HK-2 (cell line): ENCODE results near the gene GIPC2.
"Not testable (repeated sequence)": the region's sequence is repeated elsewhere in the genome, so short reads cannot be mapped to it uniquely, and the experiment has no call there.

Experiments
- DNase-seq: peaks from one replicate; pipeline ENCODE4 v3.0.0-alpha.2; 2018; ENCODE audit not compliant: unreplicated experiment

GIPC2 gene, protein sequence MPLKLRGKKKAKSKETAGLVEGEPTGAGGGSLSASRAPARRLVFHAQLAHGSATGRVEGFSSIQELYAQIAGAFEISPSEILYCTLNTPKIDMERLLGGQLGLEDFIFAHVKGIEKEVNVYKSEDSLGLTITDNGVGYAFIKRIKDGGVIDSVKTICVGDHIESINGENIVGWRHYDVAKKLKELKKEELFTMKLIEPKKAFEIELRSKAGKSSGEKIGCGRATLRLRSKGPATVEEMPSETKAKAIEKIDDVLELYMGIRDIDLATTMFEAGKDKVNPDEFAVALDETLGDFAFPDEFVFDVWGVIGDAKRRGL

DNA sequence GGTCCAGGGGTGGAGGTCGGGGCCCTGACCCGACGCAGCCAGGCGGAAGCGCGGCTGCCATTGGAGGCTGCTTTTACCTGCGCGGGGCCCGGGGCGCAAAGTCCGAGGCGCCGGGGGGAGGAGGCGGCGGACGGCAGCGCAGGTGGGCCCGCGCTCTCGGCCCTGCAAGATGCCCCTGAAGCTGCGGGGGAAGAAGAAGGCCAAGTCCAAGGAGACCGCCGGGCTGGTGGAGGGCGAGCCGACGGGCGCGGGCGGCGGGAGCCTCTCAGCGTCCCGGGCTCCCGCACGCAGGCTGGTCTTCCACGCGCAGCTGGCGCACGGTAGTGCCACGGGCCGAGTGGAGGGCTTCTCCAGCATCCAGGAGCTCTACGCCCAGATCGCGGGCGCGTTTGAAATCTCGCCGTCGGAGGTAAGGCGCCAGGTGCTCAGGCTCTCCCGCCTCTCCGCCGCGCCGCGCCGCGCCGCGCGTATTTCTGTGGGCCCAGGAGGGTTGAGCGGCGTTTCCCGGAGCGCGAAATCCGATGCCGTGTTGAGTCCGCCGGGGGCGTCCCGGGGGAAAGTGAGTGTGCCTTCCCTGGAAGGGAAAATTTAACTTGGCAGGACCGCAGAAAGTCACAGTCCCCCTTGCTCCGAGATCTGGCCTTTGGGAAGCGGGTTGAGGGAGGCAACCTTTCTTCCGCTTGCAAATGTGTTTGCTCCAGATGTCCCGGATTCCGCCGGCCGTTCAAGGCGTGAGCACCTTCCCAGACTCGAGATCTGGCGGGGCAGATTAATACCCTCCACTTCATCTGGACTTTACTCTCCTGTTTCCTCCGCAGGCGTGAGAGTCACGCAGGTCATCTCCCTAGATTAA lies at the start of gene GIPC2:
GIPC2 (plus strand) TSS at position 41 of the 853 bp plus-strand sequence; CDS start at position 170, 129 bp downstream.
- DNase-seq = no peak

DNA sequence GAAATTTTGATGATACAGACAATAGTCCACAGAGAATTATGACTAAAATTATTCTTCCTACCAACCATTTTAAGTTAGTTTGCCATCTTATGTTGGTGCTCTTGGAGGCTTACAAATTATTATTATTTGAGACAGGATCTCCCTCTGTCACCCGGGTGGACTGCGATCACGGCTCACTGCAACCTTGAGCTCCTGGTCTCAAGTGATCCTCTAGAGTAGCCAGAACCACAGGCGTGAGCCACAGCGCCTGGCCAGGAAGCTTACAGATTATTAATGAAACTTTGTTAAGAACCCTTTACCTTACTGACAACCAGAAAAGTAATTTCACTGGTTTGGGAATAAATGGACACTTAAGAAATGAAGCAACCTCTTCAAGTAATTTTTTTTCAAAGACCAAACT lies 49.0 kb upstream of the GIPC2 start:
- no peak for DNase-seq

DNA sequence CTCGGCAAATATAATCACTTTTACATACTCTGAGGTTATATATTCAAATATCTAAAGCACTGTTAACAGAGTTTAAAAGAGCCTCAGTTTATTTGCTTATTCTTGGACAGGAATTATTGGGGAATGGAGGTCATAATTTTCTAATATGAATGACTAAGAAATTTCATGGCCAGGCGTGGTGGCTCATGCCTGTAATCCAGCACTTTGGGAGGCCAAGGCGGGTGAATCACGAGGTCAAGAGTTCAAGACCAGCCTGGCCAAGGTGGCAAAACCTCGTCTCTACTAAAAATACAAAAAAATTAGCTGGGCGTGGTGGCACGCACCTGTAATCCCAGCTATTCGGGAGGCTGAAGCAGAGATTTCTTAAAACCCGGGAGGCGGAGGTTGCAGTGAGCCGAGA lies 45.2 kb upstream of the GIPC2 start:
- DNase-seq = not testable (repeated sequence)

DNA sequence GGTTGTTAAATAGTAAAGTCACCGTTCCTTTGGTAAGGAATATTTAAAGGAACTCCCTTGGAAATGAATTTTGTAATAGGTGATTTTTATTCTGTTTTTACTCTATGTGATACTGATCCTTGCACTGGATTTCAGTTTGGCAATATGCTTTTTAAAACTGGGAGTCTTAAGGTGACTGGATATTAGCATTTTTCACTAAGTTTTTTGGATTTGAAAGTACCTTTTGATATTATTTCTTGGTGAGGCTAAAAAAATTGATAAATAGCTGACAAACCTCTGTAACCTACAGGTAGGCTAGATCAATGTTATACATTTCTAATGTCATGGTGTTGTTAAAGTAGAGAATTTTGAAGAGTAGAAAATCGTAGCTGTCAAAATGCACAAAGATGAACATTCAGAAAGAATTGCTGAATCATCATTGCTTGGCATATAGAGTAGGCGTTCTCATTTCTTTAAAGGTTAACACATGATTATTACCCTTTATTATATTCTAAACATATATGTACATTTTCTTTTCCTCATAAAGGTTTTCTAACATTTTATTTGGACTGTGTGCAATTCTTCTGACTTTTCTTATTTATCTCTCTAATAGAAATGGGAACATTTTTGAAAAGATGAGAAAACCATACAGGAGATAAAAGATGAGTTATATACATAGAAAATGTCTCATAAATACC lies 42.6 kb upstream of the GIPC2 start:
- no peak for DNase-seq

DNA sequence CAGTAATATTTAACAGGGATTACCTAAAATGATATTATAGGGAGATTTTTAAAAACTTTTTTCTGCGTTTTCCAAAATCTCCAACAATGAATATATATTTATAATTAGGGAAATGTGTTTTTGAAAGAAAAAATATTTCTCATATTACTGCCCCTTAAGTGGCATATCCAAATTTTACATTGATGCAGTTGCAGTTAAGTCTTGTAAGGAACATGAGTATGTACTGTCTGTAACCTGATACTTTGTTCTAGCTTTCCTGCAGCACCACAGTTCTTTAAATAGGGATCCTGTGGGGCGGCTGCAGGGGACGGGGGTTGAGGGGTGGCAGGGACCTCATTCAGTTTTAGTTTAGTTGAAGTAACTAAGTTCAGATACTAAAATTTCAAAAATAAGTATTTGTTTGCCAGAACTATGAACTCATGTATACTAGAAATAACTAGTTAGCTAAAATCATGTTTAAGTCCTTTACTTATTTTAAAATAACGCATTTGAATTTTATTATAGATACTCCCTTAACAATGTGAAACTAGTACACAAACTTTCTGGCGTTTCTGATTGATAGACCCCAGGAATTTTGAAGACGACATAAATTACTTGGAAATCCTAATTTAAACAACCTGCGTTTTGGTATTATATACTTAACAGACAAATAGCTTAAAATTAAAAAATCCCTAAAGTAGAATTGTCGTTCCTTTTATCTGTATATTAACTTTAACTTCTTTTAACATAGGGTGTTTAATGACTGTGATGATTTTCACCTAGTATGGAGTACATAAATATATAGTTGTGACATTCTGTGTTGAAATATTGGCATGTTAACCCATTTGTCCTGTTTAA lies 41.7 kb upstream of the GIPC2 start:
- peak; percentile 52 for DNase-seq

DNA sequence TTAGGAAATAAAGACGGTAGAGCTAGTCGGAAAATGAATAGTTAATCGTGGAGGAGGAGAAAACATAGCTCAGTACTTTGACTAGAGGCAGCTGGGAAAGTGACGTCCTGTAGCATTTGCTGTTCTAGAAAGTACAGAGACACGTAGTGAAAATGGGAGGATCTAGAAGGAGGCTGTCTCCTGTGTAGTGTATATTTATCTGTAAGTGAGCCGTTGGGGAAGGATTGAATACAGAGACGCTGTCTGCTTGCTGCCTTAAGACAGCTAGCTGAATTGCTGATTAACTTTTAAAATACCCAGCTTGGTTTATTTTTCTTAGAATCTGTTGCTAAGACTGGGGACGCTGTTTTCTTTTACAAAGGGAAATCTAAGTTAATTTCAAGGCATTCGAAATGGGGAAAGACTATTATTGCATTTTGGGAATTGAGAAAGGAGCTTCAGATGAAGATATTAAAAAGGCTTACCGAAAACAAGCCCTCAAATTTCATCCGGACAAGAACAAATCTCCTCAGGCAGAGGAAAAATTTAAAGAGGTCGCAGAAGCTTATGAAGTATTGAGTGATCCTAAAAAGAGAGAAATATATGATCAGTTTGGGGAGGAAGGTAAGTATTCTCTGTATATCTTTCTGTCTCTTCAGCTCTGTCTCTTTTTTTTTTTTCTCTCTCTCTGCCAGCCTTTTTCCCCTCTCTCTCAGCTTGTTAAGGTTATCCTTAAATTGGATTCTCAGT lies 40.9 kb upstream of the GIPC2 start, which contains the start of gene DNAJB4:
DNAJB4 (plus strand) TSS at position 221 of the 729 bp plus-strand sequence; CDS start at position 393, 172 bp downstream.
- peak; percentile 48 for DNase-seq

DNA sequence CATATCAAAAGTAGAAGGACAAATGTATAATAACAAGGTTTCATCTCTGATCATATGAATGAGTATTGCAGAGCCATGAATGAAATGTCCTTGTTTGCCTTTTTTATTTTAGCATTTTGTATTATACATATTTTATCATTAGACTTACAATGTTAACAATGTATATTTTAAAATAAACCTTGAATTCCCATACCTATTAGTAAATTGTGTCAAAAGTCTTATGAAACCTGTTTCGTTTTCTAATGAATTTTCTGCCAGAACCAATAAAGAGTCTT lies 40.4 kb upstream of the GIPC2 start:
- no peak for DNase-seq

DNA sequence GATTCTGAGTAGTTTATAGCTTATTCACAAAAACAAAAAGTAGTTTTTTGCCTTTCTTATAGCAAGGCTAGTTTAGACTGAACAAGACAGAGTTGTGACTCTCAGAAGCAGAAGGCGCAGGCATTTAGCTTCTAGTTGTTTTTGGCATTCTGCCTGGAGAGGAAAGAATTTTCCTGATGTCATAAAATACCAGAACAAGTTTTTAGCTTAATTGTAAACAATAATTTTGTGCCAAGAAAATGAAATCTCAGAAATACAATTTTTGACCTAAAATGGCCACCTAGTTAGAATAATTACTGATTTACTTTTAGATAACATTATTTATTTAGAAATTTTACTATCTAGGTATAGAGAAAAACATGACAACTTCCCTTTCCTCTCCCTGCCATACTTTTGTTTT lies 40.0 kb upstream of the GIPC2 start:
- DNase-seq = no peak

DNA sequence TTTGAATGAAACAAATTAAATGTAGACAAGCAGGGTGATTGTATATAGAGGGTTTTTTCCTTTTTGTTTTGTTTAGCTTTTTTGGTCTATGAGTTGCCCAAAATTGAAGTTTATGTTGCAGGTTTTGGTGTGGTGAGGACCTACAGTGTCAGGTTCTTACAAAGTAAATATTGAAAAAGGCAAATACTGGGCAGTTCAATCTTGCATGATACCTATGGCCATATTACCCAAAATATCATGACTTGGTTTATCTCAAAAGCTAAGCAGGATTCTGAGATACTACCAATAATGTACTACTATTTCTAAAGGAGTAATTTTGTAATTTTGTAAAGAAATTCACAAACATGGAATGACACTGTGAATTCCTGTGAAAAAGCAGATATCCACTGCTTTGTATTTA lies 39.2 kb upstream of the GIPC2 start:
- DNase-seq = no peak

DNA sequence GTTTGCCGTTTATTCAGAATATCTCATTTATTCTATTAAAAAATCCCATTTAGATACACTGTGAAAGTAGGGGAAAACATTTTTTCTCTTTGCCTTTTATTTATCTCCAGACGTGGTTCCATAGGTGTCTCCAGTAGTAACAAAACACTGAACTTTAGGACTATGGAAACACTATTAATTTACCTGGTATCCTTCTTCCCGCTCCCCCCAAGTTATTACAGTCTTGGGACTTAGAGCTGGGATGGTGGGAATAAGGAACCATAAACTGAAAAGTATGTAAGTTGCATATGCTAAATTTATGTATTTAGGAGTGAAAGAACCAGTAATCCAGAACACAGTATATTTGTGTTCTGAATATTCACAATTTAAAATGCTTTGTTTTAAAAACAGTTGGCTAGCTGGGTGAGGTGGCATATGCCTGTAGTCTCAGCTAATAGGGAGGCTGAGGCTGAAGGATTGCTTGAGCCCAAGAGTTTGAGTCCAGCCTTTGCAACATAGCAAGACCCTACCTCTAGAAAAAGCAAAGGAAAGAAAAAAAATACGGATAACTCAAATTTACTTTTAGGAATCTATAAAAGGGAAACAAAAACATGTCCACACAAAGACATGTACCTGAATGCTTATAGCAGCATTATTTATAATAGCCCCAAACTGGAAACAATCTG lies 38.0 kb upstream of the GIPC2 start:
- no peak for DNase-seq

DNA sequence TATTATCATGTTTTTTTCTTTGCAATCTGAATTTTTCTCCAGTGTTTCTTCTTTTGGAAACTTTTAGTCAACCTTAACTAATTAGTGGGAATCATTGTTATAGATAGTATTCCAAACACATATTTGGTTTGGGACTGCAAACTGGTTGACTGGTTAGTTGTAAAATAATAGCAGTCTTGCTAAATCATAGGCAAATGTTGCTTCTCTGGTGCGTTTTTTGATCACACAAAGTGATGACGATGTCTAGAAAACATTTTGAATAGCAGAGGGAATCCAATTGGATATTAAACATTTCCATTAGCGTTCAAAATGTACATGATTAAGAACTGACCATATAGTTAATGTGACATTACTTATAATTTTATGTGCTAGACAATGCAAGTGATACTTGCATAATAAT lies 36.5 kb upstream of the GIPC2 start:
- DNase-seq = no peak

DNA sequence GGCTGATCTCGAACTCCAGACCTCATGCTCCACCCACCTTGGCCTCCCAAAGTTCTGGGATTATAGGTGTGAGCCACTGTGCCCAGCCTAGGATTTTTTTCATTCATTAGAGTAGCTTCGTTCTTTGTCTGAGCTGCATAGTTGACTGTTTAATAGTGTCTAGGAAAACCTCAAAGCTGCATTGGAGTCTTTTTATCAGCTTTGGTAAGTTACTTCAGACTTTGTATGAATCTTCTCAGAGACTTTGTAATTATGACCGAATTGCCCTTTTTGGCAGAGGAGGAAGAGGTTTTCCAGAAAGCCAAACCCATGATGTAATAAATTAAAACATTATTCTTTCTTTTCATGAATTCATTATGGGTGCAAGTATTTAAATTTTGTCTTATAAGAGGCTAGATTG lies 35.9 kb upstream of the GIPC2 start:
- no peak for DNase-seq

DNA sequence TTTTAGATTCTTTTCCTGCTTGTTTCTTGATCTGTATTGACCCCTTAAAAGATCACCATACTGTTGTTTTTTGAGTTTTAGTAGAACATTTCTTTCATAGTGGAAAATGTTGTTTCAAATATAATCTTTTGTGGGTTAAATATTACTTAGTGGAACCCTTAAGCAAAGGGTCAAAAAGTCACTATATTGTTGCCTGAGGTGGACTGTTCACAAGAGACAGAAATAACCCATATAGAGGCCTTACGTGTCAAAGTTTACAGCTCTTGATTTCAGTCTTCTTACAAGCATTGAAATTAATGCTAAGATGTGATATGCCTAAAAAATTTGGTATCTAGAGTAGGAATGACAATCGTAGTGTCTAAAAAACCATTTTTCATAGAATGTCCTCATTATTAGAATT lies 34.7 kb upstream of the GIPC2 start:
- DNase-seq = no peak

DNA sequence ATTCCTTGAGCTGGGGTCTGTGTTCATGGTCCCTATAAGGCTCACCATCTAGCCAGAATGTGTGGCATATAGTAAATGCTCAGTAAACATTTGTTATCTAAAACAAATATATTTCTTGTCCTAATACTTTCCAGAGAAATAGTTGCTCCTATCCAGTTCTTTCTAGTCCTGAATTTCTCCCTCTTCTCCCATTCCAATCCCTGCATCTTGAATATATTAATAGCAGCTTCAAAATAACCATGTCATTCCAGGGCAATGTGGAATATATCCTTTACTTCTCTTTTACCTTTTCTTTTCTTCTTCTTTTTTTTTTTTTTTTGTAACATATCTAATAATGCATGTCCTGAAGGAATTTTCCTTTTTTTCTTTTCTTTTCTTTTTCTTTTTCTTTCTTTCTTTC lies 30.6 kb upstream of the GIPC2 start:
- DNase-seq = no peak

DNA sequence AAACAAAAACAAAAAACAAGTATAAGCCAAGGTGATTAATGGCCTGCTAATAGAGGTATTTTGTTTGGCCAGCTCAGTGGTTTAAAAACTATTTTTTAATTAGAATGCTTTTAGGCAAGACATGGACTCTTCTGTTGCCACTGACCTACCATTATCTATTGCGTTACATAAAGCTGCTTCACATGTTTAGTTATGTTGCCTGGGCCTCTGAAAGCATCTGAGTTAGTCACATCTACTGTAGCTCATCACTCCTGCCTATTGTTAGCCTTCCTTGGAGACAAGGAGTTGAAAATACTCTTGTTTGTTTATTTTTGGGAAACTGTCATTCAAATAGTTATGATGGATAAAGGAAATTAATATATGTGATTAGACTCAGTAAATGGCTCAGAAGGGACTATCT lies 26.7 kb upstream of the GIPC2 start:
- no peak for DNase-seq

DNA sequence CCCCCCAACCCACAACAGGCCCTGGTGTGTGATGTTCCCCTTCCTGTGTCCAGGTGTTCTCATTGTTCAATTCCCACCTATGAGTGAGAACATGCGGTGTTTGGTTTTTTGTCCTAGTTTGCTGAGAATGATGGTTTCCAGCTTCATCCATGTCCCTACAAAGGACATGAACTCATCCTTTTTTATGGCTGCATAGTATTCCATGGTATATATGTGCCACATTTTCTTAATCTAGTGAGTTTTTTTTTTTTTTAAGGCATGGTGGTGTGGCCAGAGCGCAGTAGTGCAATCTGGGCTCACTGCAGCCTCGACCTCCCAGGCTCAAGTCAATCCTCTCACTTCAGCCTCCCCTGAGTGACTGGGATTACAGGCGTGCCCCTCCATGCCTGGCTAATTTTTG lies 24.6 kb upstream of the GIPC2 start:
- not testable (repeated sequence) for DNase-seq

DNA sequence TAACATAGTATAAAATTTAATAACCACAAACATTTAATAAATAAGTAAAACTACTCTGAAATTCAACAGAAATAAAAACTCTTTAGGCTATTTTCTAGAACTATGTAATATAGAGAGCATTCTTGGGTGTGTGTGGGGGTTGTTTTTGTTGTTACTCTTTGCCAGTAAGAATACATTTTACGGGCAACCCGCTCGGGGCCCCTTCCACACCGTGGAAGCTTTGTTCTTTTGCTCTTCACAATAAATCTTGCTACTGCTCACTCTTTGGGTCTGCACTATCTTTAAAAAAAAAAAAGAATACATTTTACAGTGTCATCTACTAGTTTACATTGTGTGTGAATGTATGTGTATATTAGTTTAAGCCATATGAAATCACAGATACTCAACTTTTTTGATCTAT lies 16.0 kb upstream of the GIPC2 start:
- DNase-seq = no peak

DNA sequence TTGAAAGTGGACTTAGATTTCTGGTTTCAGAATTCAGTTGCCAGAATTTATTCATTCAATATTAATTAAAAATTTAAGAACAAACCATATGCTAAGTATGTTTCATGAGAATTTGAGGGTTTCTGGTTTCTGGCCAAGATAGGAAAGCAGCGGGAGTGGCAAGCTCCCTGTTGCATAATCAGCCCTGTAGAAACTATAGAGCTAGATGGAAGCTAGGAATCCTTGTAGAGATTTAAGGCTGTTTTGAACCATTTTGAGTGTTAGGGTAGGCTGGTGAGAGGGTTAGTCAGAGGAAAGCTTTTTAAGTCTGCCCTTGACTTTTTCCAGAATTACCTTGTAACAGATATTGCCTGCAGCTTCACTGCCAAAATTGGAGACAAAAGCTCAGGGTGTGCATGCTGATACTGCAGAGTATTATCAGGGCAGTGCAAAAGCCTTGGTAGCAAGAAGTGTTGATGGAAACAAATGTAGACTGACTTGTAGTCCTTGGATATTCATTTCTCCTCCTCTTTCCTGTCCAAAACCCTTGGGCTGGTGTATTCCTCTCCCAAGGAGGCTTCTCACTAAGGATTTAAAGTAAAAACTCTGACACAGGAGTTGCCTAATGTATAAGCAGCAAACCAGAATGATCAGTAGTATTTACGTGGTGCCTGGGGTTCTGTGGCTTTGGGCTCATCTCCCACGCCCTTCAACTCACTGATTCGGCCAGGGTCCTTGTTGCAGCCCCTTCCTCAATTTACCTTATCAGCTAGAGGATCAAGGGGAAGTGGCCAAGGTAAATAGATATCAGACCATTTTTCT lies 12.6 kb upstream of the GIPC2 start:
- DNase-seq = no peak

DNA sequence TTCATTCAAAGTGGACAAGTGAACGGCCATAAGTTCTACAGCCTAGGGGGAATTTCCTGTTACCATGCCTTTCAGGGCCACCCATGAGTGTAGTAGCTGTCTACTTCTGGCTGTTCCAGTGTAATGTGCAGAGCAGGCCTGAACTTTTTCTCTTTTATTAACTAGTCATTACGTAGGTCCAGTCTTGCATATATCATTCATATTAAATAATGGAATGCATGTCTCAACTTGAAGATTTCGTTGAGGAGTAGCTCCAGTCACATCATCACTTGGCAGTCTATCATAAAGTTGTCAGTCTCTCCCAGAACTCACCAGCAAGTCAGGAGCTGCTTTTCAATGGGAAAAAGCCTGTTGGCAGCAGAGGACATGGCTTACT lies 12.0 kb upstream of the GIPC2 start:
- DNase-seq = no peak

DNA sequence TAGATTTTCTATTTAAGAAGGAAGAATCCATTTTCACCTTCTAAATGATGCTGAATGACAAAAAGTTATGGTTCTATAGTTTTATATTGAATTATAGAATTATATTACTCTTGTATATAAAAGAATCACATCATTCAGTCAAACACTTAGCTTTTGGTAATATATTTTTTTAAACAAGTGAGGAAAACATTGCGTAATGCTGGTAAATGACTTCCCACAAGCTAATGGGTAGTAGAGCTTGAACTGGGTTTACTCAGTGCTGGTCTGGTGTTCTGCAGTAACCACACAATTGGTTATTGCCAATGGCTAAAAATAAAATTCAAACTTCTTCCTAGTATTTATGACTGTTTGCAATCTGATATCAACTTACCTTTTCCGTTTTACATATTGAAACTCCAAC lies 10.6 kb upstream of the GIPC2 start:
- DNase-seq = no peak
